T1000 (cell line): ENCODE results near the gene COL26A1.

Experiments used
- DNase-seq: peaks from one replicate; lab custom pipeline; 2025; ENCODE audit warnings: mixed read lengths; lab: John Stamatoyannopoulos, UW

Gene COL26A1

DNA sequence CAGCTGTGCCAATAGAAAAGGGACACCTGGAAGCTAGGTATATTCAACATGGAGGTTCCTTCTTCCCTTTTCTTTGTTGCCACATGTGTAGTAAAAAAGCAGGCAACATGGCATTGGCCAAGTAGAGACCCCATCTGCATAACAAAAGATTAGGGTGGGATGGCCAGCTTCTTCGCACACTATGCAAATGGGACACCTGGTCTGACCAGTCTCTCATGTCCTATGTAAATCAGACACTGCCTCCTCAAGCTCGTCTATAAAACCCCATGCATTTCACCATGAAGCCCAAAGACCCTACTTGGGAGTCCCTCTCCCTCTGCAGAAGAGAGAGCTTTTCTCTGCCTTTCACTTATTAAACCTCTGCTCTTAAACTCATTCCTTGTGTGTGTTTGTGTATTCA, 212.5 kb downstream of the COL26A1 start:
- no peak for DNase-seq

DNA sequence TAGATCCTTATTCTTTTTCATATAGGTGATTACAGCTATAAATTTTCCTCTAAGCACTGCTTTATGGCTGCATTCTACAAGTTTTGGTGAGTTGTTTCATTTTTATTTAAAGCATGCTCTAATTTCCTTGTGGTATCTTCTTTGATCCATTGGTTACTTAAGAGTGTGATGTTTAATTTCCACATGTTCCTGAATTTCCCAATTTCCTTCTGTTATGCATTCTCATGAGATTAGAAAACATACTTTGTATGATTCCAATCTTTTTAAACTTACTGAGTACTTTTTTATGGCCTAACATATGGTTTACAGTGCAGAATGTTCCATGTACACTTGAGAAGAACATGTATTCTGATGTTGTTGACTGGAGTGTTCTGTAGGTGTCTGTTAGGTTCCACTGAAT, 213.0 kb downstream of the COL26A1 start:
- DNase-seq = no peak

DNA sequence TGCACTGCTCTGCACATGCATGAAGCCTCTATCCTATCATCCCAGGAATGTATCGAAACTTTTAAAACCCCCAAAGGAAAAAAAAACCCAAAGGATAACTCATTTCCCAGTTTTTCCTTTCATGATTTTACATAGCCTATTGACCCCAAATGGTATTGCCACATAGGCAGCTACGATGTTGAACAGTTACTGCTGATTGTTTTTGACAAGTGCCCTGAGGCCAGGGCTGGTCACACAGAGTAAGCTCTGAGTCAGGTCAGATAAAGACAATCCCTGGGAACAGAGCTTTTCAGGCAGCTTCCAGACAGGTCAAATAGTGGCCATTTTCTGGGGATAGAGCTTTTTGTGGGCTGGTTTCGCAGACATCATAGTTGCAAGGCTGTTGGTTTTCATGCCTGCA, 214.3 kb downstream of the COL26A1 start:
- no peak for DNase-seq

DNA sequence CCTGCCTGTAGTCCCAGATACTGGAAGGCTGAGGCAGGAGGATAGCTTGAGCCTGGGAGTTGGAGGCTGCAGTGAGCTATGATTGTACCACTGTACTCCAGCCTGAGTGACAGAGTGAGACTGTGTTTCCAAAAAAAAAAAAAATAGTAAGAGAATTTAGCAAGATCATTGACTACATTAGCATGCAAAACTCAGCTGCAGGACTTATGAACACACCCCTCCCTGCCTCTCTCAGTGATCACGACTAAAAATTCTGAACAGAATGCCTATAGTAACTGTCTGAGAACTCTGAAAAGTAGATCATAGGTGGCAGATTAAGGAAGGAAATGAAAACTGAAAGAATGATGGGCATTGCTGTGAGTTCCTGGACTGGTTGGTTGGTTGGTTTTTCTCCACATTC, 215.9 kb downstream of the COL26A1 start:
- no peak for DNase-seq

DNA sequence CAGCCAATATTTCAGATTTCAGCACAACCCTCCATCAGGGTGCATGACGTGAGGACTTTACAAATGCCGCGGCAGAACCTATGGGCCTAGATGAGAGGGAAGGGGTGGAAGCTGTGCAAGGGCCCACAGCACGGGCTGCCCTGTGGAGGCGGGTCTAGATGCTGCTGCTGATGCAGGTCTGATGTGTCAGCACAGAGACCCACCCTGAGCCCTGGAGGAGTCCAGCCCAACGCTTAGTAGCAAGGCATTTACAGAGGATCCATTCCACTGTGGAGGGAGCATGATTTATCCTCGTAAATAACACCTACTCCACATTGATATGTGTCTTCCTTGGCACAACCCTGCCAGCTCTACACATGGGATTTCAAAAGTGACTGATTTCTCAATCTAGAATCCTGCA, 217.9 kb downstream of the COL26A1 start:
- DNase-seq = no peak

DNA sequence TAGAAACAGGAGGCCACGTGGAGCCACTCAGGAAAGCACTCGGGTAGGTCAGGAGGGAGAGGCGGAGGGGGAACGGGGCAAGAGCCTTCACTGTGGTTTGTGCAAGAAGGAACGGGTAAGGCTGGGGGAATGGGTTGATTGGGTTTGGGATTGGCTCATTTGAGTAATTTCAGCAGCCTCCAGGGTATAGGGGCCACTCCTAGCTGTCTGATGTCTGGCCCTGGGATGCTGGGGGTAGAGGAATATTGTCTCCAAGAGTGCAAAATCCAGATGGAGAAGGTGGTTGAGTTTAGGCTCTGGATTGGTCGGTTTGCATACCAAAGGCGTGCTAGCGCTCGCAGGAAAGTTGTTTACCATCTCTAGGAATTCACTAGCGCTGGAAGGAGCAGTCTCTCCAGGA, 219.2 kb downstream of the COL26A1 start:
- DNase-seq = no peak

DNA sequence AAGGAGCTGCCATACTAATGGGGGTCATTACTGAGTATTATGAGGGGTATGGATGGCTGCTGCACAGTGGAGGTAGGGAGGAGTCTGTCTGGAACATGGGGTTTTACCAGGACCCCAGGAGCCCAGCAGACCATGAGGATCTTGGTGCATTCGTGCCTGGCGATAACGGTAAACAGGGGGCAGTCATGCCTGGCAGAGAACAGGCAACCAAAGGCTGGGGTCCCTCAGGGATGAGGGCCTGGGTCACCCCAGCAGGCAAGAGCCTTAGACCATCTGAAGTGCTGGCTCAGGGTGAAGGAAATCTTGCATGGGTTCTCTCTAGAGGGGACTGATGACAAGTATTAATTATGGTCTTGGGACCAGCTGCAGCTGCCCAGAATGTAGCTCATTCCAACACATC, 220.3 kb downstream of the COL26A1 start:
- no peak for DNase-seq

DNA sequence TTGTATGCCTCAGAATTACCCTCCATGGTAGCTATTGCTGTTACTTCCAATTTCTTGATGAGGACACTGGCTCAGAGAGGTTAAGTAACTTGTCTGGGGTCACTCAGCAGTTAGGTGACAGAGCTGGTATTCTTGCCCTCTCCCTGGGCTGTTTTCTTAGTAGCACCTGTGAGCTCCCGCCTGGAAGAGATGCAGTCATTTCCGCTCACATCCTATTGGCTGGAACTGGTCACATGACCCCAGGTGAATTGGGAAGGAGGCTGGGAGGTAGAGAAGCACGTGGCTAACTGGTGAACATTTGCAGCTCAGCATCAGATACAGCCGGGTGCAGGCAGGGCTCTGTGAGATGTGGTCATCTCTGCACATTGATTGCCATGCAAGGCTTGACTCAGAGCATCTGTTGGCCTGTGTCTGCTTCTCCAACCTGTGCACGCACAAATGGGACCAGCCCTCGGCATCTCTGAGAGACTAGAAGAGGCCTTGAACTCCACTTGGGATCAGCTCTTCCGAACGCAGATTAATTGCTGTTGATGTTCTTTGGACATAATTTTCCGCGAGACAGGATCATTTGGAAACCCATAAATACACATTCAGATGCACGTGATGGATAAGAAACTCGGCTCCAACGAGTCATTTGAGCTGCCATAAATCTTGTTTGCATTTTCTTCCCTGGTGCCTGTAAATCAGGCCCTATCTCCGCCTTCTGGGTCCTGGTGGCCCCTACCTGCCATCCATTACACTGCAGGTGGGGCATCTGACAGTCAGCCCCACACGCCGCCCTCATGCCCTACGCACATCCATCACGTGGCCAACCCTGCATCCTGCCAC, 223.6 kb downstream of the COL26A1 start:
- no peak for DNase-seq

DNA sequence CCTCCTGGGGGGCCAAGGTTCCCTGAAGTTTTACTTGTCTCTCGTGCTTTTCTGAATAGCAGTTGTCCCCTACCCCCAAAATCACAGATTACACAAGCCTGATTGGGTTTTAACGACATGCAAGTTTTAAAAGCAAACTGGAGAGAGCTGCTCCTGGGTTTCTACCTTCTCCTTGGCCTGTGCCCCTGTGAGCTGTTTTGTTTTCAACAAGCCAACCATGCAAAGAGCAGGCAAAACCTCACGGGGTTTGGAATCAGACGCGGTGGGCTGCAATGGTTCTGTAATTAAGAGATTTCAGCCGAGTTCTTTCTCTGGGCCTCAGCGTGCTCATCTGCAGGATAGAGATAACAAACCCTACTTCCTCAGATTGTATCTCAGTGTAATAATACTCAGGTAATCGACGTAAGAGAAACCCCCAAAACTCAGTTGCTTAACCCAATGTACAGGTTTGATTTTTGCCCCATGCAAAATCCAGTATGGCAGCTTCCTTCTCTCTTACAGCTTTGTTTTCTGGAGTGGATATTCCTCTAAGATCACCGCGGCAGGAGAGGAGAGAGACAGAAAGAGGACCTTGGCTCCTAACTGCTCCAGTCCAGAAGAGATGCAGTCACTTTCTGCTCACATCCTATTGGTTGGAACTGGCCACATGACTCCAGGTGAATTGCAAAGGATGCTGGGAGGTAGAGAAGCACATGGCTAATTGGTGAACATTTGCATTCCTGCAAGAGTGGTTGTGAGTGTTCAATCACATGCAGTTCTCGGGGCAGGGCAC, 224.4 kb downstream of the COL26A1 start:
- no peak for DNase-seq

DNA sequence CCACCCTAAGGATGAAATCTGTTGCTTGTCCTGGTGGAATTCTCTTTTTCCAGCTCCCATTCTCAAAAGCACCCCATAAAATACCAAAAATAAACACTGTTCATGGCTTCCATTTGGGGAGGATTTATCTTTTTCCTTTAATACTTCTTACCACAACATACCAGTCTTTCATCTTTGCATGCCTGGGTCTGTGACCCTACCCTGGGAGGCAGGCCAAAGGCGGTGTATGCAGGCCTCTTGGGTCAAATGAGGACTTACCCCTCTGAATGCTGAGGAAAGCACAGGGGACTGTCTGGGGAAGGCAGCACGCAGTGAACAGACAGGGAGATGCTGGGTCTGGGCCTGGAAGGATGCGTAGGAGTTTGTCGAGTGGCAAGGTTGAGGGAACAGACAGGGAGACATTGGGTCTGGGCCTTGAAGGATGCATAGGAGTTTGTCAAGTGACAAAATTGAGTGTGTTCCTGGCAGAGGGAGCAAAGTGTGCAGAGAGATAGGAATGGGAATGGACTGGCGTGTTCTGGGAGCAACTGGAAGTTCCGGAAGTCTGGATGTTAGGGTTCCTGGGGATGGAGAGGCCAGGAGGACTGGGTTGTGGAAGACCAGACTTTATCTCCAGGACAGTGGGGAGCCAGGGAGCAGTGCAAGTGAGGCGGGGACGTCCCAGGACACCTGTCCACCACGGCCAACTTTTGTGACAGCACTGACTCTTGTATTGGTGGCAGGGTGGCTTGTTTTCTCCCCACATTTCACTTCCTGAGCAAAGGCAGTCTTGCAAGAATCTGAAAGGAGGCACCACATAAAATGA, 225.7 kb downstream of the COL26A1 start:
- DNase-seq = no peak

DNA sequence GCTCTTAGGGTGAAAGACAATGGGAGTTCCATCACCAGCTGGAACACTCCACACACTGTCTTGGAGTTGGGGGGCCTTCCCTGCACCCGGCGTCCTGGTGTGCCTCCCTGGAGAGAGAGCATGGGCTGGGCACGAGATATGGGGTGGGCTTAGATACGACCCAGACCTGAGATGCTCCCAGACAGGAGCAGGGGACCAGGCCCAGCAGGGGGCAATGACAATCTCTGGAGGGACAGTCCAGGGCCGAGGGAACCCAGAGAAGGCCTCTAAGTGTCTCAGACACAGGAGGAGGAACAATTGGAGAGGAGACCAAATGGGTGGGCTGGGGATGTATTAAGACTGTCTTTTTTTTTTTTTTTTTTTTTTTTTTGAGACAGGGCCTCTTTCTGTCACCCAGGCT, 226.4 kb downstream of the COL26A1 start:
- no peak for DNase-seq

DNA sequence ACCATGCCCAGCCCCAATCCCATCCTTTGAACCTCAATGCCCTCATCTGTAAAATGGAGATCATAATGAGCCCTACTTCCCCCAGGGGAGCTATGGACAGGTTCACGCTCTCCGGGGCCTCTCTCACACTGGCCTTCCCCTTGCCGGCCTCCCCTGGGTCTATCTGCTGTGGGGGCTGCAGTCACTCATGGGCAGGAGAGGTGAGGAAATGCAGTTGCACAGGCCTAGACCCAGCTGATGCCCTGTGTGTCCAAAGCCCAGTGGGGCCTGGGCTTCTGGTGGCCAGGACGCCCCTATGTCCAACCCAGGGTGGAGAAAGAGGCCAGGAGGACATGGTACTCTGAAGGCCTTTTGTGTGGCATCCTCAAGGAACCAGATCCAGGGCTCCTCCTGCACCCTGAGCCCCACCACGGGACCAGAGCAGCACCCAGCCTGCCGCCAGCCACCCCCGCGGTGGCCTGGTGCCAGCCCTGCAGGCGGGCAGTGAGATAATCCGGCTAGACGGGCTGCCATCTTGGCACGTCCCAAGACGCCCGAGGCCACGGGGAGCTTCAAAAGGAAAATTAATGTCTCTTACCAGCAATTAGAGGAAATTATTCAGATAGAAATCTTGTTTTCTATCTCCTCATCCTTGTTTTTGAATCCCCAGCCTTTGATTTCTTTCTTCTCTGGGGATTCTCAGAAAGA, 227.4 kb downstream of the COL26A1 start:
- DNase-seq = no peak

DNA sequence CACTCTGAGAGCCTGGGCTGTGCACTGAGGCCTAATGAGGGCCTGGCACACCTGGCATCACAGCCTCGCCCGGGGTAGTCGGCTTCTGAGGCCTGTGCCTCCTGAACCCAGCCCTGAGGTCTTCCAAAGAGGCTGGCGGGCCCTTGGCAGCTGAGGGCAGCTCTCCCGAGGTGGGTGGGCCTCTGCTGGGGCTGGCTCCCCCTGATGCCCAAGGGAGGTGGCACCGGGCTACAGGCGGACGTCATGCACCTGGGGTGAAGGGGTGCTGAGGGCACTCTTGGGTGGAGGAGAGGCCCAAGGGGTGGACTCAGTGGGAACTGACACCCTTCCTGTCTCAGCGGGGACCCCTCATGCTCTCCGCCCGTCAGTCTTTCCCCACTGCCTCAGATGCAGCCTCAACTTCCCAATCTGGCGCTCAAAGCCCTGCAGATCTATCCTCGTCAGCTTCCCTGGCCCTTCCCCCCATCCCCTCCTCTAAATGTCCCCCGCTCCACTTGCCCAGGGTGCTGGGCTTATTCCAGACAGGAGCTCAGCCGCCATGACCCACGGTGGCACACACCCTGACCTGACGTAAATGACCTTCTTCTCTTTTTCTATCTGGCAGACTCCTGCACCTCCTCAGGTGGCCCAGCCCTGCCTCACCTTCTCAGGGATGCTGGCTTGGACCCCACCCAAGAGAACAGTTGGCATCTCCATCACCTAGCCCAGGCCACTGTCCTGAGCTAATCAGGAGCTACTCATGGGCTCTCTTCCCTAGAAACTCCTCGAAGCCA, 228.2 kb downstream of the COL26A1 start:
- DNase-seq = no peak

DNA sequence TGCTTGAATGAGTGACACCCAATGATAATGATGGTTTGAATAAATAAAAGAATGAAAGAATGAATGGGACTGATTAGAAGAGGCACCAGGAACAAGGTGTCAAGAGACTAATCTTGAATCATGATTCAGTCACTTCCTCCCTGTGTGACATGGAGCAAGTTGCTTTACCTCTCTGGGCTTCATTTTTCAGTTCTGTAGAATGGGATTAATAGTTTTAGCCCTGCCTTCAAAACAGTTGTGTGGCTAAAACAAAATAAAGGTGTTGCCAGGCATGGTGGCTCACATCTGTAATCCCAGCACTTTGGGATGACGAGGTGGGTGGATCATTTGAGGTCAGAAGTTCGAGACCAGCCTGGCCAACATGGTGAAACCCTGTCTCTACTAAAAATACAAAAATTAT, 228.8 kb downstream of the COL26A1 start:
- DNase-seq = no peak

DNA sequence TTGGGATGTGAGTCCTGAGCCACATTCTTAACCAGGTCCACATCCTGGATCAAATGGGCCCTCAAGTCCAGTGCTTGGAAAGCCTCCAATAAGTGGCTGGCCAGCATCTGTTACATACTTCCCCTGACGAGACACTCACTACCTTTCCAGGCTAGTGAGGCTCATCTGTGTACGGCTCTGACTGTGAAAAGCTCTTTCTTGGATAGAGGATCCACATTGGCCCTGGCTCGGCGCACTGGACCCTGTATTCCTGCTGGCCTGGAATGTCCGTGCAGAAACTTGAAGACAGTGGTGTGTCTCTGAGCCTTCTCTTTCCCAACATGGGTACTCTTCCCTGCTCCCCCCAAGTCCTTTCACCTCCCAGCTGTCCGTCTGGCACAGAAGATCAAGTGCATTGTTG, 230.9 kb downstream of the COL26A1 start:
- DNase-seq = no peak

DNA sequence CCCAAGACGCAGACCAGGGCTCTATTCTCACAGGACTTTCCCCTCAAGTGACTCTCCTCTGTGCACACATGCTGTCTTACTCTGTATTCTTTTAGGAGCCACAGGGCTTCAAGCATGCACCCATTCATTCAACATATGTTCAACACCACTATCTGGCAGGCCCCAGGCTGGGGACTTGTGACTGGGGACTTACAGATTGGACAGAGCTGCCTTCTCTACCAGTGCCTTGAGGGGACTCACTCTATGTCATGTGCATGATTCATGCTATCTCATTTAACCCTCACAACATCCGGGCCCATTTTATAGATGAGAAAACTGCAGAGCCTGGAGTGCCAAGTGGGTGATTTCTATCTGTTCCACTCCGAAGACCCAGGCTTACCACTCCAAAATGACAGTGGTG, 232.1 kb downstream of the COL26A1 start:
- DNase-seq = no peak

DNA sequence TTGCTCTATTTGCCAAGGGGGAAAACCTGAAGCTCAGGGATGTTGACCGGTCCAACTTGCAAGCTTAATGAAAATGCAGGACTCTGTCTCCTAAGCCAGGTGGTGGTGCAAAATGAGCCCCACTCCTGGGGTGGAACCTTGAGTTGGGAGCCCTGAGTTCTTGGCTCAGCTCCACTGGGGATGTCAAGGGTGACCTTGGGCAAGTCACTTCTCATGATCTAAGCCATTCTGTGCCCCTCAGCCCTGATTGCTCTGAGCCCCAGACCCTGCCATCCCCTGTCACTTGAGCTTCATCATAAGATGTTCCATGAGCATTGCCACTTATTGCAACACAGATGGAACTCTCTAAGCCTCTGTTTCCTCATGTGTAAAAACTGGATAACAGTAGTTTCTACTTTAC, 232.6 kb downstream of the COL26A1 start:
- no peak for DNase-seq

DNA sequence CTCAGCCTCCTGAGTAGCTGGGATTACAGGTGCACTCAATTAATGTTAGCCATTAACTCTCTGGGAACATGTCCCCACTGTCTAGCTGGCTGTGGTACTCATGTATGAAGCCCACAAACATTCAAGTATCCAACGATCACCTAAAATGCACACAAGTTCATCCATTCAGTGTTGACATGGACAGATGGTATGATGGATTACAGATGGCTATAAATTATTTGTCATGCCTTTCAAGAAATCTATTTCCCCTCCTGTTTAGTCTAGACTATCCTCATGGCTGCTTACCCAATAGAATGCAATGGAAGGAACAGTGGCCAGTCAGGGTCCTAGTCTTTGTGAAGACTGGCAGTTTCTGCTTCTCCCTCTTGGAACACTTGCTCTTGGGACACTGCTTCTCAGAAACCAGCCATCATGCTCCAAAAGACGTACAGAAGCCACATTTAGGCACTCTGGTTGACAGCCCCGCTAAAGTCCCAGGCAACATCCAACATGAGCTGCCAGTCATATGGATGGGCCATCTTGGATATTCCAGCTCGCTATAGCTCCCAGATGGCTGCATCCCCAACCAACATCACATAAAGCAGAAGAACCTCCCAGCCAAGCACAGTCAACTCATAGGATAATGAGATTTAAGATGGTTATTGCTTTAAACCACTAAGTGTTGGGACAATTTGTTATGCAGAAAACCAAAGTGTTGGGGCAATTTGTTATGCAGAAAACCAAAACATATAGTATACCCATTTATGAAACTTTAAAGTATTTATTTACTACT, 233.3 kb downstream of the COL26A1 start:
- no peak for DNase-seq

DNA sequence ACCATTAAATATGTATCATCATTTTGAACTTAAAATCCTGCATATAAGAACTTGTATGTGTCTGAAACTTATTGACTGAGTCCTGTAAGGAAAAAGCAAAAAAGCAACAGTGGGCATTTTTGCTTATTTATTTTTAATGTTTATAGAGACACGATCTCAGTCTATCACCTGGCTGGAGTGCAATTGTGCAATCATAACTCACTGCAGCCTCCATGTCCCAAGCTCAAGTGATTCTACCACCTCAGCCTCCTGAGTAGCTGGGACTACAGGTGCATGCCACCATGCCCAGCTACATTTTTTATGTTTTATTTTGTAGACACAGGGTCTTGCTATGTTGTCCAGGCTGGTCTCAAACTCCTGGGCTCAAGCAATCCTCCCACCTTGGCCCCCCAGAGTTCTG, 234.2 kb downstream of the COL26A1 start:
- DNase-seq = no peak

DNA sequence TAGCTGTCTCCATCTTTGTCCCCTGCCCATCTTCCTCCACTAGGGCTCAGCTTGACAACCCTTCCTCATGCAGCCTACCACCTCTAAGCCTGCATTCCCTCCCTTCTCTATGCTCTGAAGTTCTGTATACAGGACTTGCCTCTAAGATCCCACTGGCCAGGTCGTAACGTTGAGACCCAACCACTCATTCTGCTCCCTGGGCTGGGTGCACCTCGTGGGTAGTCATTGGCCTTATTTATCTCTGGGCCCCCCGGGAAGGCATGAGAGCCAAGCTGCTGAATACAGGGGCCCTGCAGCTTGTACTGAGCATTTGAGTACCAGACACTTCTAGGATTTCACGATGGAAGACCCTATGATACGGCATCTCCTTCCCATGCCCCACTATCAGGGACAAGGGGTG, 235.3 kb downstream of the COL26A1 start:
- no peak for DNase-seq
